Upper lobe of left lung (tissue), 6 donors: ENCODE results near the gene CHCHD1. TPM values are rescaled to one million over a fixed set of nuclear protein-coding genes. Genes with fewer than 3 reads are reported as not detected.

Source experiments
- ATAC-seq, 2 donors: fragments of 200-7000 bp; cut with Tn5 transposase; one replicate each; pipeline ENCODE4 v1.9.1; 2022; ENCODE audit warnings: mild to moderate bottlenecking in 2 of 2, moderate library complexity in 2 of 2; ENCODE audit not compliant: low FRiP score in 2 of 2
- DNase-seq, 2 donors: peaks; one replicate each; pipeline ENCODE4 v3.0.0-alpha.2; 2019 to 2020
- H3K27ac ChIP-seq, 4 donors: fragments of 200-600 bp; sonication (generic); one replicate each; pipeline ENCODE4 v1.5.1; 2016 to 2019
- H3K27me3 ChIP-seq, 4 donors: fragments of 200-600 bp; sonication (generic); one replicate each; pipeline ENCODE4 v1.5.1; 2017 to 2019
- H3K36me3 ChIP-seq, 4 donors: fragments of 200-600 bp; sonication (generic); one replicate each; pipeline ENCODE4 v1.5.1; 2016 to 2019
- H3K4me1 ChIP-seq, 4 donors: fragments of 200-600 bp; sonication (generic); one replicate each; pipeline ENCODE4 v1.5.1; 2018 to 2019
- H3K4me3 ChIP-seq, 4 donors: fragments of 200-600 bp; sonication (generic); one replicate each; pipeline ENCODE4 v1.5.1; 2017 to 2019; ENCODE audit warnings: mild to moderate bottlenecking in 2 of 4, moderate library complexity in 1 of 4
- H3K9me3 ChIP-seq, 4 donors: fragments of 200-600 bp; sonication (generic); one replicate each; pipeline ENCODE4 v1.5.1; 2018 to 2019
- CTCF ChIP-seq, 6 experiments: fragments of 450-650 bp in 4 of 6; fragments of 200-600 bp in 2 of 6; sonication (generic) in 2 of 6; IDR thresholded peaks; one replicate each; pipeline ENCODE4 v1.5.1; 2016 to 2019; ENCODE audit warnings: antibody characterized with exemption in 6 of 6
- EP300 ChIP-seq, 4 donors: sonication (generic); formaldehyde crosslinking; IDR thresholded peaks; one replicate each; pipeline ENCODE4 v1.5.1; 2017; ENCODE audit warnings: antibody characterized with exemption in 4 of 4, control low read depth in 2 of 4
- POLR2A ChIP-seq, 4 donors: fragments of 450-650 bp; IDR thresholded peaks; one replicate each; pipeline ENCODE4 v1.5.1; 2016 to 2017; ENCODE audit warnings: antibody characterized with exemption in 4 of 4, mild to moderate bottlenecking in 2 of 4
- POLR2AphosphoS5 ChIP-seq, 2 donors: sonication (generic); formaldehyde crosslinking; IDR thresholded peaks; one replicate each; pipeline ENCODE4 v1.5.1; 2017; ENCODE audit warnings: antibody characterized with exemption in 2 of 2
- WGBS, 2 donors: methylation state at CpG; one replicate each; pipeline ENCODE4 v1.1.5; 2017 to 2018; 5-methylcytosine and 5-hydroxymethylcytosine counted together
- total RNA-seq, 6 donors: library from RNA; depleted of rRNA in 4 of 6; stranded (reverse); fragments of >200 nt in 4 of 6; gene quantifications; one replicate each; pipeline versions ENCODE4 v1.1.0 to v1.2.1, GENCODE V29; 2016 to 2021
- donor health status: DM: no; HTN: no; CAD: no; lungs with moderate emphysema.
- donor health status: DM: no; HTN: yes; CAD: no; lungs with severe emphysema.

CHCHD1 gene
- total RNA-seq, 6 donors from 2014 or later = 16.8 to 34.9 (median 19.4) TPM

- H3K27me3 ChIP-seq = no peaks in the 10 kb centered on the region
- H3K4me3 ChIP-seq = peak overlapping the region in 2 of 4 donors; percentile 11 to 20
- H3K36me3 ChIP-seq = peaks cover 24 to 72% (median 58%) of the 10 kb centered on the region in 4 donors
- peak in 1 of 2 donors; percentile 48 for DNase-seq
- H3K9me3 ChIP-seq = no peaks in the 10 kb centered on the region
- TF ChIP-seq CTCF (IDR thresholded peaks at IDR 0.05) (no peak), EP300 (IDR thresholded peaks at IDR 0.05) (no peak), POLR2A (IDR thresholded peaks at IDR 0.05) (no peak), POLR2AphosphoS5 (IDR thresholded peaks at IDR 0.05) (no peak)
- WGBS, 2 donors = 65 to 73% methylated on average over 9 of the region's 9 CpGs
- ATAC-seq = peak; percentile 16 to 71
- peak overlapping the region; percentile 72 to 80 (median 74) for H3K27ac ChIP-seq
- peaks cover 3 to 16% (median 13%) of the 10 kb centered on the region in 4 donors for H3K4me1 ChIP-seq
Measured at GRCh38 chr10:73758704-73759511, 22.9 kb upstream of the CHCHD1 start.

GRCh38 chr10:73759512-73760115, 22.2 kb upstream of the CHCHD1 start:
- ATAC-seq = peak; percentile 74 to 94
- no peaks in the 10 kb centered on the region for H3K9me3 ChIP-seq
- H3K27me3 ChIP-seq = no peaks in the 10 kb centered on the region
- peak overlapping the region; percentile 72 to 80 (median 74) for H3K27ac ChIP-seq
- H3K4me3 ChIP-seq = no peak overlapping the region
- peak in 1 of 2 donors; percentile 86 for DNase-seq
- WGBS, 2 donors = 54 to 69% methylated on average over 4 to 5 of the region's 5 CpGs
- peaks cover 3 to 16% (median 13%) of the 10 kb centered on the region in 4 donors for H3K4me1 ChIP-seq
- peaks cover 28 to 72% (median 61%) of the 10 kb centered on the region in 4 donors for H3K36me3 ChIP-seq
- TF ChIP-seq POLR2AphosphoS5 (IDR thresholded peaks at IDR 0.05) (peak in 1 of 2 donors; percentile 25), EP300 (IDR thresholded peaks at IDR 0.05) (no peak)

GRCh38 chr10:73761781-73762180, 20.1 kb upstream of the CHCHD1 start:
- Histone ChIP-seq H3K9me3 (no peaks in the 10 kb centered on the region), H3K4me3 (no peak overlapping the region), H3K27ac (no peak overlapping the region), H3K4me1 (peaks cover 3 to 16% (median 13%) of the 10 kb centered on the region in 4 donors), H3K36me3 (peaks cover 39 to 81% (median 74%) of the 10 kb centered on the region in 4 donors), H3K27me3 (no peaks in the 10 kb centered on the region)
- WGBS, 2 donors = 89 to 94% methylated on average over 1 of the region's 1 CpG
- TF ChIP-seq POLR2A (IDR thresholded peaks at IDR 0.05) = no peak
- no peak for TF ChIP-seq EP300 (IDR thresholded peaks at IDR 0.05)
- TF ChIP-seq CTCF (IDR thresholded peaks at IDR 0.05) = no peak
- no peak for TF ChIP-seq POLR2AphosphoS5 (IDR thresholded peaks at IDR 0.05)
- no peak for DNase-seq
- no peak for ATAC-seq

GRCh38 chr10:73762915-73763314, 18.9 kb upstream of the CHCHD1 start:
- H3K9me3 ChIP-seq = no peaks in the 10 kb centered on the region
- ATAC-seq = no peak
- H3K4me3 ChIP-seq = no peak overlapping the region
- TF ChIP-seq EP300 (IDR thresholded peaks at IDR 0.05) = no peak
- TF ChIP-seq POLR2AphosphoS5 (IDR thresholded peaks at IDR 0.05) = no peak
- no peak for TF ChIP-seq POLR2A (IDR thresholded peaks at IDR 0.05)
- no peak for TF ChIP-seq CTCF (IDR thresholded peaks at IDR 0.05)
- peaks cover 49 to 92% (median 85%) of the 10 kb centered on the region in 4 donors for H3K36me3 ChIP-seq
- no peaks in the 10 kb centered on the region for H3K27me3 ChIP-seq
- H3K4me1 ChIP-seq = peaks cover 3 to 16% (median 12%) of the 10 kb centered on the region in 4 donors
- DNase-seq = no peak
- H3K27ac ChIP-seq = no peak overlapping the region
- WGBS, 2 donors = 76 to 81% methylated on average over 2 of the region's 2 CpGs

GRCh38 chr10:73763343-73763742, 18.5 kb upstream of the CHCHD1 start:
- H3K4me3 ChIP-seq = no peak overlapping the region
- no peaks in the 10 kb centered on the region for H3K27me3 ChIP-seq
- DNase-seq = no peak
- H3K36me3 ChIP-seq = peaks cover 49 to 97% (median 87%) of the 10 kb centered on the region in 4 donors
- H3K27ac ChIP-seq = no peak overlapping the region
- H3K9me3 ChIP-seq = no peaks in the 10 kb centered on the region
- WGBS, 2 donors = 41 to 76% methylated on average over 2 of the region's 2 CpGs
- ATAC-seq = no peak
- TF ChIP-seq POLR2AphosphoS5 (IDR thresholded peaks at IDR 0.05) (no peak), POLR2A (IDR thresholded peaks at IDR 0.05) (no peak), EP300 (IDR thresholded peaks at IDR 0.05) (no peak), CTCF (IDR thresholded peaks at IDR 0.05) (no peak)
- H3K4me1 ChIP-seq = peaks cover 3 to 16% (median 10%) of the 10 kb centered on the region in 4 donors
